Left lobe of liver (tissue), 2 donors: ENCODE results near the gene SMIM24. TPM values are rescaled to one million over a fixed set of nuclear protein-coding genes. Genes with fewer than 3 reads are reported as not detected.
"Not testable (repeated sequence)": the region's sequence is repeated elsewhere in the genome, so short reads cannot be mapped to it uniquely, and the experiment has no call there.

ENCODE experiments used
- ATAC-seq: fragments of 200-7000 bp; cut with Tn5 transposase; one replicate; pipeline ENCODE4 v1.9.1; 2020; ENCODE audit warnings: mild to moderate bottlenecking, moderate library complexity
- DNase-seq: peaks from one replicate; pipeline ENCODE4 v3.0.0-alpha.2; 2020; ENCODE audit warnings: low spot score
- total RNA-seq: library from RNA; stranded (reverse); gene quantifications from one replicate; pipeline ENCODE4 v1.2.1, GENCODE V29; 2021
- donor health status: DM: no; HTN: no; CAD: no; lungs with moderate emphysema.
- donor health status: DM: no; HTN: yes; CAD: no.

The SMIM24 gene
- total RNA-seq = 10.8 TPM

DNA sequence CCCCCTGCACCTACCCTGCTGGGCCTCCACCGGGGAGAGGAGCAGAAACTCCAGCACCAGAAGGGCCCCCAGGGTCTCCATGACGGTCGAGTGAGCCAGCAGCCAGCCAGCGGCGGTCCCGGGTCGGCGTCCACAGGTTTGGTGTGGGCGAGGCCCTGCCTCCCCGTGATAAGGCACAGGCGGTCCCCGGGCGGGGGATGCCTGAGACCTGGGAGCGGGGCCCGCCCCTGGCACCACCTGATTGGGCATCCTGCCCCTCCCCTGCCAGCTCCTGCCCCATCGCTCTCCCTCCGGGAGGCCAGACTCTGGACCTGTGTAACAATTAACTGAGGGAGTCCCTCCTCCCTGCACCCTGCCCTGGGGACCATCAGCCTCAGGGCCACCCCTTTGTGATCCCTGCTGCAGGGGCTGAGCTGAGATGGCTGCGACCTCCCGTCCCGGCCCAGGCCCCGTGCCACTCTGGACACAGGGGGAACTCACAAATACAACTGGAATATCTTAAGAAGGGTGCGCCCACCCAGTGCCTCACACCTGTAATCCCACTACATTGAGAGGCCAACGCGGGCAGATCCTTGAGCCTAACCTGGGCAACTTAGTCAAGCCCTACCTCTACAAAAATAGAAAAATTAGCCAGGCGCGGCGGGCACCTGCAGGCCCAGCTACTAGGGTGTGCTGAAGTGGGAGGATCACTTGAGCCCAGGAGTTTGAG, at the start of gene SMIM24:
SMIM24 (minus strand) TSS at position 143 of the 709 bp plus-strand sequence; CDS start at position 81, 62 bp downstream.
- no peak for DNase-seq
- ATAC-seq = peak; percentile 72

DNA sequence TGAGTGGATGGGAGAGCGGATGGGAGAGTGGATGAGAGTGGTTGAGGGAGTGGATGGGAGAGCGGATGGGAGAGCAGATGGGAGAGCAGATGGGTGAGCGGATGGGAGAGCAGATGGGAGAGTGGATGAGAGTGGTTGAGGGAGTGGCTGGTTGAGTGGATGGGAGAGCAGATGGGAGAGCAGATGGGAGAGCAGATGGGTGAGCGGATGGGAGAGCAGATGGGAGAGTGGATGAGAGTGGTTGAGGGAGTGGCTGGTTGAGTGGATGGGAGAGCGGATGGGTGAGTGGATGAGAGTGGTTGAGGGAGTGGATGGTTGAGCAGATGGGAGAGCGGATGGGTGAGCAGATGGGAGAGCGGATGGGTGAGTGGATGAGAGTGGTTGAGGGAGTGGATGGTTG, 49.0 kb upstream of the SMIM24 start:
- DNase-seq, ATAC-seq: not testable (repeated sequence)

DNA sequence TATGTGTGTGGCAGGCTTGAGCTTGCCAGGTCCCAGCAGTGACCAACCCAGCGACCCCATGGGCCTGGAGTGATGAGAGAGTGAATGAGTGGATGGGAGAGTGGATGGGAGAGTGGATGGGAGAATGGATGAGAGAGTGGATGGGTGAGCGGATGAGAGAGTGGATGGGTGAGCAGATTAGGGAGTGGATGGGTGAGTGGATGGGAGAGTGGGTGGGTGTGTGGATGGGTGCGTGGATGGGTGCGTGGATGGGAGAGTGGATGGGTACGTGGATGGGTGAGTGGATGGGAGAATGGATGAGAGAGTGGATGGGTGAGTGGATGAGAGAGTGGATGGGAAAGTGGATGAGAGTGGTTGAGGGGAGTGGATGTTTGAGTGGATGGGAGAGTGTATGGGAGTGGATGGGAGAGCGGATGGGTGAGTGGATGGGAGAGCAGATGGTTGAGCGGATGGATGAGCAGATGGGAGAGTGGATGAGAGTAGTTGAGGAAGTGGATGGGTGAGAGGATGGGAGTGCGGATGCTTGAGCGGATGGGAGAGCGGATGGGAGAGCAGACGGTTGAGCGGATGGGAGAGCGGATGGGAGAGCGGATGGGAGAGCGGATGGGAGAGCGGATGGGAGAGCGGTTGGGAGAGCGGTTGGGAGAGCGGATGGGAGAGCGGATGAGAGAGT, 48.4 kb upstream of the SMIM24 start:
- DNase-seq = no peak
- ATAC-seq = no peak

DNA sequence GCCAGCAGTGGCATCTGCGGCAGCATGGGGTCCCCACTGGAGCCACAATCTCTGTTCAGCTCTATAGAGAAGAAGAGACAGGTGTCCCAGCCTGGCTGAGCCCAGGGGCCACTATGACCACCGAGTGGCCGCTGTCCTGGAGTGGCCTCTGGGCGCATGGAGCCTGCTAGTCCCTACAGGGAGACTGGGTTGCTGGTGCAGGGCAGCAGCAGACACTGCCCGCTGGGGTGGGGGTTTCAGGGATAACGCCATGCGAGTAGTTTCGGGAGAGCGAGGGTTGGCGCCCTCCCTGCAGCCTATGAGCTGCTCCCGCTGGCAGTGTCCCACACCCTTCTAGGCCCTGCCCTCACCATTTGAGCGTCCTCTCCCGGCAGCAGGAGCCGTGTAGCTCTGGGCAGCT, 47.8 kb upstream of the SMIM24 start:
- no peak for ATAC-seq
- no peak for DNase-seq

DNA sequence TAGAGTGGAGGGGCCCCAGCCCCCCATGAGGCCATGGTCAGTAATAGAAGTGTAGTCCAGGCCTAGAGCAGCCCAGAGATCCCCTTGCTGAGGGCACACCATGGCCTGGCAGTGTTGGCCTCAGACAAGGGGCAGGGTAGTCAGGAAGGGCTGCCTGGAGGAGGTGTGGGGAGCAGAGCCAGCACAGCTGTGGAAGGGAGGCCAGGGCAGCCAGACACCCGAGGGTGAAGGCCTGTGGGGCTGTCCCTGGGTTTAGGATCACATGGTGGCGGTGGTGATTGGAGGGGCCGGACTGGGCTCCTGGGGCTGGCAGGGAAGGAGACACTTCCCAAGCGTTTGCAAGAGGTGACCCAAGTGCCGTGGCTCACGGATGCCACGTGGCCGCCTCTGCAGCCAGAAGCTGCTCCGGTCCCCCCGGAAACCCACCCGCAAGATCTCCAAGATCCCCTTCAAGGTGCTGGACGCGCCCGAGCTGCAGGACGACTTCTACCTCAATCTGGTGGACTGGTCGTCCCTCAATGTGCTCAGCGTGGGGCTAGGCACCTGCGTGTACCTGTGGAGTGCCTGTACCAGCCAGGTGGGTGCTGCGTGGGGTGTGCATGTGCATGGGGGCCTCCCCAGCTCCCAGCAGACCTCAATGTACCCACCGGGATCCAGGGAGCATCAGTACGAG, 47.0 kb upstream of the SMIM24 start:
- DNase-seq (no peak), ATAC-seq (no peak)

DNA sequence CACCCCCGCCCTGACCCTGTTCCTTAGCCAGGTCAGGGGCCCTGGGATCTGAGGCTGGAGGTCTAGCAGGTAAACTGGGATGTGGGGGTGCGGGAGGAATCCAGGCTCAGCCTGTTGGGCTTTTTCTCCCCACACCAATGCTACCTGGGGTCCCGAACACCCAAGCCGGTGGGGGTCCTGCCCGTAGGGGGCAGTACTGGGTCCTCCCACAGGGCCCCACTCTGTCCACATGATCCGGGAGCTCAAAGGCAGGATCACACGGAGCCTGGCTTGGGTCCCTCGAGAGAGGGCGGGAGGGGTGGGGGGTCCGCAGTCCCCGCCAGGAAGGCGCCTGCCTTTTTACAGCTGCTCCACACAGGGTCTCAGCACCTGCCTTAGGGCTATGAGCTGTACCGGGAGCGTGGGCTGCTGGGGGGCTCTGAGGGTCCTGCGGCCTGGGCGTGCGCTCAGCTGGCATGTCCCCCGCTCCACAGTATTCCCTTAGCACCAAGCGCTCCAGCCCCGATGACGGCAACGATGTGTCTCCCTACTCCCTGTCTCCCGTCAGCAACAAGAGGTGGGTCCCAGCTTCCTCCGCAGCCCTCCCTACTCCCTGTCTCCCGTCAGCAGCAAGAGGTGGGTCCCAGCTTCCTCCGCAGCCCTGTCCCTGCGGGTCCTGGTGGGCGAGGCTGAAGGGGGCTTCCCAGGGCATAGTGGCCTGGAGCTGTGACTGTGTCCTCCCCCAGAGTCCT, 46.3 kb upstream of the SMIM24 start:
- ATAC-seq = no peak
- DNase-seq = no peak

DNA sequence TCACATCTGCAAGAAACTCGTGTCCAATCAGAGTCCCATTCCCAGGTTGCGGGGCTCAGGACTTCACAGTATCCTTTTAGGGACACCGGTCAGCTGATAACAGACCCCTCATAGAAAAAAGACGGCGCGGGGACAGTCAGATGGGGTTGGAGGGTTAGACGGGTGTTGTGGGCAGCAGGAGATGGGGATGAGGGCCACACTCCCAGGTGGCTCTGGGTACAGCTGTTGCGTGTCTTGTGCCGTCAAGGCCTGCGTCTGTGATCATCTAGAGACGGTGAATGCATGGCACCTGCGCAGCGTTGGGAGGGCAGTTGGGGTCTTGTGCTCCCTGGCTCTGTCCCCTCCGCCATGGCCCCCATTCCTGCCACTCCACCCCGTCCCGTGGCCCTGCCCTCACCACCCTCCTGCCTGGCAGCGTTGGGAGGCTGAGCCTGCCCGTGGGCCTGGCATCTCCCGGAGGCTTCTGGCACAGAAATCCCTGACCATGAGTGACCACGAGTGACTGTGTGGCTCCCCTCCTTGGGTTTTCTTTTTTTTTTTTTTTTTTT, 44.7 kb upstream of the SMIM24 start:
- DNase-seq = no peak
- no peak for ATAC-seq

DNA sequence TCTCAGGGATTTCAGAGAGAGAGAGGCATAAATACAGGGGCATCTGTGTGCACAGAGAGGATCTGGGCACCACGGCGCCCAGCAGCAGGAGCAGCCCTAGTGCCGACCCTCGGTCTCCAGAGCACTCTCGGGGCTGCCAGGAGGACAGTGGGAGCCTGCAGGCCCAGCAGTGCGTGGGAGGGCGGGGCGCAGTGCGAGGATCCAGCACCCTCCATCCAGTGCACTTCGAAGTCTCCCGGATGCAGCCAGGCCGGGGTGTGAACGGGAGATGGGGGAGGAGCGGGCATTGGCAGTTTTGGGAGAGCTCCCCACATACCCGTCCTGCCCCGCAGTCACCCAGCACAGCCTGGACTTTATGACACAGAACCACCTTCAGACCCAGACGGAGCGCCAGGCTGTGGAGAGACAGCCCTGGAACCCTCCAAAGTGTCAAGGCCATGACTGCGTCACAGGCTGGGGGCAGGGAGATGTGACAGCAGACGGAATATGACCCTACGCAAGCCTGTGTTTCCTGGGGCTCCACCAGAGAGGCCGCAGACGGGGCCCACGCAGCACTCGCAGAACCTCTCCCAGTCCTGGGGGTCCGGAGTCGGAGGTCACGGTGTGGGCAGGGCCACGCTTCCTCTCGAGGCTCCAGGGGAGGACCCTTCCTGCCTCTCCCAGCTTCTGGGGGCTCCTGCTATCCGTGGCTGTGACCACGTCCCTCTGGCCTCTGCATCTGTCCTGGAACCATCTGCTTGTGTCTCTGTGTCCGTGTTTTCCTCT, 43.9 kb upstream of the SMIM24 start:
- ATAC-seq (peak; percentile 64), DNase-seq (peak; percentile 71)

DNA sequence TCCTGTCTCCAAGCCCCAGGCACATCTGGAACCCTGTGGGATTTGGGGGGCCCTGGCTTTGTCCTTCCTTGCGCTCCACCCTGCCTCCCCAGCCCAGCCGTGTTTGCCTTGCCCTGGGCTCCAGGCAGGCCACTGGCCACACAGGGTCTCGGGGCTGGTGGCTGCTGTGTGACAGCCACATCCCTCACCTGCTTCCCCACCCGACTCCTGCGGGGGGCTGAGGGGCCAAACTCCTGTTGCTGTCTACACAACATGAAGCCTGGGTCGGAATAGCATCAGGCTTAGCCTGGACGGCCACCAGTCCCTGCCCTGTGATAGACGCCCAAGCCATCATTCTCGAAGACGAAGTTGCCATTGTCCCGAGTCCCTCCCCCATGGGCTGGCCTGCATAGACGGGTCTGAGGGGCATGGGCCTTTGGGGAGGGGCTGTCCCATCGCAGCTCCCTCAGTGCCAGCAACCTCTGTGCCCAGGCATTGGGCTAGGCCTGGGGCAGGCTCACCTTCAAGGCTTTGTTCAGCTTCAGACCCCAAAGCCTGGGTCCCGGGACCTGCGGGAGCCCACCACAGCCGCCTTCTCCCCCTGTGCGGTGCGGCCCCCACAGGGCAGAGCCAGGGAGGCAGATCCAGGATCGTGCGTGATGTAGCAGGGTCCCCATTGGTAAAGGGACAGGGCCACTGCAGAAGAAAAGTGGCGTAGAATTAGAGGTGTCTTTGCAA, 43.2 kb upstream of the SMIM24 start:
- ATAC-seq (no peak), DNase-seq (no peak)

DNA sequence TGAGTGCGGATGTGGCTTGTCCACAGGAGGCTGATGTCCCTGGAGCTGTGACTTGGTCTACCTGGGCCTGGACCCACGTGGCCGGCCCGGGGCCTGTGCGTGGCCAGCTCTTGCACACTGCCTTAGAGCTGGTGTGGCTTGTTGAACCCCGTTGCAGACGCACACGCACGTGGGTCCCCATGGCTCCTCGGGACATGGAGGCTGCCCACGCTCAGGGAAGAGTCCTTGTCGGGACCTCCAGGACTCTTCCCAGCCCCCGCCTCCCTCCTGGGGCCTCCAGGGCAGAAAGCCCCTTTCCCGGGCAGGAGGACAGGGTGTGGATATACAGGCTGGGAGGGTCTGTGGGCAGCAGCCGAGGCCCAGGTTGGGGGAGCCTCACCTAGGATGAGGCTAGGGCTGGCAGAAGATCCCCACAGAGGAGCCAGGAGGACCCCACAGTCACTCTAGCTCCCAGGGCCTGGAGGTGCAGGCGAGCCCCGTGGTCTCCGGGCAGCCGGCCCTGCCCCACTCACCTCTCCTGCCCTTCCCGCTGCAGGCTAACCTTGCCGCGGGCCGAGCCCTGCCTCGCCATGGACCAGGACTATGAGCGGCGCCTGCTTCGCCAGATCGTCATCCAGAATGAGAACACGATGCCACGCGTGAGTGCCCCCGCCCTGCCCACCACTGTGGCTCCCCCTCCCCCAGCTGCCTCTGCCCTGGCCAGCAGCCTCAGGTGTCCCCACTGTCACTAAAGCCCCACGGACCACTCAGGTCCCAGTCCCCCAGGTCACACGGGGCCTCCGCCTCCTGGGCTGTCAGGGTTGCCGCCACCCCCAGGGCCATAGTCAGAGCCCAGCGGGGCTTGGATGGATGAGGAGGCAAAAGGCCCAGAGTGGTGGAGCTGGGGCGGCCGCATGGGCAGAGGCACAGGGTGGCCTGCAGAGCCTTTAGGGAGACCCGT, 42.4 kb upstream of the SMIM24 start:
- no peak for DNase-seq
- no peak for ATAC-seq

DNA sequence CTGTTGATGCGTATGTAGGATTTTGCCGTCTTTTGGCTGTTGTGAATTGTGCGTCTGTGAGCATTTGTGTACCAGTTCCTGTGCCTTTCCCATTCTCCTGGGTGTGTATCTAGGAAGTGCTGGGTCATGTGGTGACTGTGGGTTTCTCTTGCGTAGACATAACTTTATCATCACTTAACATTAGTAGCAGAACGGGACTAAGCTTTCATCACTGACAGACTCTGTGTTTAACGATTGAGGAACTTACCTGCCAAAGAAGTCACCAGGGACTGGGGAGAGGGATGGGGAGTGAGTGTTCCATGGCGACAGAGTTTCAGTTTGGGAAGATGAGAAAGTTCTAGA, 40.8 kb upstream of the SMIM24 start:
- DNase-seq (no peak), ATAC-seq (no peak)

DNA sequence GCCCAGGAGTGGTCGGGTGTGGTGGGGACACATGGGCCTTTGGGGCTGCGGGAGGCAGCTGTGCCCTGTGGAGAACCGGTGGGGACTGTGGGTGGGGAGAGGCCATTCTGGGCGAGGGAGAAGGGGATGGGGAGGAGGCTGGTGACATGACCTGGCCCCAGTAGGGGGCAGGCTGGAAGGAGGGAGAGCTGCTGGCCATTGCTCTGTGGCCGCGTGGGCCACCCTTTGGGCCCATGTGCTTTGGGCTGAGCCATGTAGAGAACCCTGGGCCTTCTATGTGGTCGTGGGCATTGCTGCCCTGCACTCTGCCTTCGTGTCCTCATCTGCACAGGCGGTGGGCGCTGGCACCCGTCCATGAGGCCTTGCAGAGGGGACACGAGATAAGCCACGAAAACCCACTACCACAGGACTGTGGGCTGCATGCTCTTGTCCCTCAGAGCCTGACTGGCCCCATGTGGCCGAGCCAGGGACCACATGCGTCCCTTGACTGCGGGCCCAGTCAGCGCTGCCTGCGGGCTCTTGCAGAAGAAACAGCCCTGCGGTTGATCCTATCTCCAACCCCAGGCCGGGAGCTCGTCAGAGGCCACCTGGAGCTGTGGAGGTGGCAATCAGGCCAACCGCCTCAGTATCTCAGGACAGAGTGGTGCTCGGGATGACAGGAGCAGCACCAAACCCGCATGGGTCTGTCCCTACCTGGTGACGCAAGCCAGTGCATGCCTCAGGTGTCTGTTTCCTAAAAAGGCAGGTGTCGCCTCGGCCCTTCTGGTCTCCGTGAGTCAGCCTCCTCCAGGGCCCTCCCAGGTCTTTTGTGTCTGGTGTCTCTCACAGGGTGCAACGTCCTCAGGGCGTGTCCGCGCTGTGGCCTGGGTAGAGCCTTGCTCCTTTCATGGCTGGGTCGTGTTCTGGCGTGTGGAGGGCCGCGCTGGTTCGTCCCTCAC, 40.1 kb upstream of the SMIM24 start:
- no peak for DNase-seq
- no peak for ATAC-seq

DNA sequence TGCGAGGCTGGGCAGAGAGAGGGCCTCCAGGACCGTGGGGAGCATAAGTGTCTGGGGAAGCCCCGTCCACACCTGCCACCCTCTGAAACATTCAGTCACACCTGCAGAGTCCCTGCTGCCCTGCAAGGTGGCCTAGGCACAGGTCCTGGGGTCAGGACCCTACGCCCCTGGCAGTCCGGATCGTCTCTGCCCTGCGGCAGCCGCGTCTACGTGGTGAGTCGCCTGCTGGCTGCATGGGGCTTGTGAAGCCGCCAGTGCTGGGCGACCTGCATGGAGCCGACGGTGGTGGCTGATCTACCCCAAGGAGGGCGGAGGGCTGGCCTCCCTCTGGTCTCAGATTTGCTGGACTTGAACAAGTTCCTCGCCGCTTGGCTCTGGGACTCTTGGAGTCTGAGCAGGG, 38.8 kb upstream of the SMIM24 start:
- ATAC-seq (no peak), DNase-seq (no peak)

DNA sequence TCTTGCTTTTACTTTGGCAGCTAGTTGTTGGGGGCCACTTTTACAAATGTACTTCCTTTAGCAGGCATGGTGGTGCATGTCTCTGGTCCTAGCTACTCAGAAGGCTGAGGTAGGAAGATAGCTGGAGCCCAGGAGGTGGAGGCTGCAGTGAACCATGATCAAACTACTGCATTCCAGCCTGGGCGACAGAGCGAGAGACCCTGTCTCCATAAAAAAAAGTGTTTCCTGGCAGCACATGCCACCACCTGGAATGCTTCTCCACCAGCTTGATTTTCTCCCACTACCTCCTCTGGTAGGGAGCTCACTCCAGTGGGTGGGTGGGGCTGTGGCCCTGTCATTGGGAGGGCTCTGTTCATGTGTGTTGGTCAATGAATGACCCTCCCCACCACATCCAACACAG, 38.3 kb upstream of the SMIM24 start:
- DNase-seq (no peak), ATAC-seq (no peak)

DNA sequence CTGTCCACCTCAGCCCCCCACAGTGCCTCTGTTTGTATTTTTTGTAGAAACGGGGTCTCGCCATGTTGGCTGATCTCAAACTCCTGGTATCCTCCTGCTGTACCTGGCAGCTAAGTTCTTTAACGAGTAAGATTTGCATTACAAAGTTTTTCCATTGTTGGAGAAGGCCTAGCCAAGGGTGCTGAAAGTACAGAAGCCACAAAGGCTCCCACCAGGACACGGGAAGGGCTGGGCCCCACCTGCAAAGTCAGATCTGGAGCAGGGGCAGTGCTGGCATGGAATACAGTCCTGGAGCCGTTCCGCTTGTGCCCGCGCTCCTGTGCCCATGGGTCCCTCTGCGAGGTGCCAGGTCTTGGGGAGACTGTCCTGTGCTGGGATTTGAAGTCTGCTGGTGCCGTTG, 37.9 kb upstream of the SMIM24 start:
- DNase-seq (no peak), ATAC-seq (no peak)

DNA sequence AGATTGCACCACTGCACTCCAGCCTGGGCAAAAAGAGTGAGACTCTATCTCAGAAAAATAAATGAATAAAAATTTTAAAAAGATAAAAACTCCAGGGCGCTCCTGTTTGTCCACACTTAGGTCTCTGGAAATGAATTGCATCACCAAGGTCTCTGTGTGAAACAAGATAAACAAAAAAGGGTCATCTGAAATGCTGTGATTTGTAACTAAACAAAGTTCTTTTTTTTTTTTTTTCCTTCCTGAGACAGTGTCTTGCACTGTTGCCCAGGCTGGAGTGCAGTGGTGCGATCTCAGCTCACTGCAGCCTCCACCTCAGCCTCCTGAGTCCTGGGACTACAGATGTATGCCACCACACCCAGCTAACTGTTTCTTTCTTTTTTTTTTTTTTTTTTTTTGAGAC, 37.3 kb upstream of the SMIM24 start:
- DNase-seq (no peak), ATAC-seq (peak; percentile 31)

DNA sequence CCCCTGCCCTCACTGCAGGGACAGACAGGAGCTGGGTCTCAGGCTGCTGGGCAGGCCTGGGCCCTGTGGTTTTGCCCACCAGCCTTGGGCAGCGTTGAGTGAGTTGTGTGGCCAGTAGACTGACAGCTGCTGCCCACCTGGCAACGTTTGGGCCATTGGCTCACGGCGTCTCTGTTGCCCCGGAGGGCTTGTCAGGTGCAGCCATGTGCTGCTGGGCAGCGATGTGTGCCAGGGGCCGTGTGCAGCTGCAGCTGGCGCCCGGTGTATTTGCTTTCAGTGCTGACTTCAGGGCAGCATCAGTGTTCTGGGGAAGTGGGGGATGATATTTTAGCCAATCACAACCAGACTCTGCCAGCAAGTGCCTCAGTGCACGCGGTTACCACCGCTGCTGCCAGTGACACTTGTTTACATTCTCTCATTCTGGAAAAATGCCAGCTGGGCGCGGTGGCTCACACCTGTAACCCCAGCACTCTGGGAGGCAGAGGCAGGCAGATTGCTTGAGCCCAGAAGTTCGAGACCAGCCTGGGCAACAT, 36.4 kb upstream of the SMIM24 start:
- ATAC-seq (peak; percentile 81), DNase-seq (peak; percentile 90)
